ENCODE results near the gene HDHD5. TPM values are rescaled to one million over a fixed set of nuclear protein-coding genes. Genes with fewer than 3 reads are reported as not detected.

The HDHD5 gene
- total RNA-seq, 1 donor from 2014 or later: 61.8 TPM

GRCh38 chr22:17106161-17106784 is 52.8 kb downstream of the HDHD5 start:
- no peak for DNase-seq (ENCODE audit: low read depth, low spot score)

- DNase-seq (ENCODE audit: low read depth, low spot score): no peak
Measured at GRCh38 chr22:17105143-17106129, 53.6 kb downstream of the HDHD5 start.

GRCh38 chr22:17104336-17104935 is 54.6 kb downstream of the HDHD5 start:
- no peak for DNase-seq (ENCODE audit: low read depth, low spot score)

DNA sequence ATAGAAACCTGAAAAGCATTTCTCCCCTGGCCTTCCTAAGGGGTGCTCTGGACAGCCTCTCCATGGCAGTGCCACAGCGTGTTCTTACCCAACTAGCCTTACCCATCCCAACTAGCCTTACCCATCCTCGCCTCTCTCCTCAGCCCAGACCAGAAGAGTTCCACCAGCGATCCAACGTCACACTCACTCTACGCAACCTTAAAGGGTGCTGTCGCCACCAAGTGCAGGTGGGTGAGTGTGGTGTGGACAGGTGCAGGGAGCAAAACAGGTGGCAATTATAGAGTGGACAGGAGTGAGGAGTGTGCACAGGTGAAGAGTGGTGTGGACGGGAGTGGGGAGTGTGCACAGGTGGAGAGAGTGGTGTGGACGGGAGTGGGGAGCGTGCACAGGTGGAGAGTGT is 55.7 kb downstream of the HDHD5 start:
- no peak for DNase-seq (ENCODE audit: low read depth, low spot score)

GRCh38 chr22:17102297-17102667 is 56.8 kb downstream of the HDHD5 start:
- DNase-seq (ENCODE audit: low read depth, low spot score): no peak

GRCh38 chr22:17101475-17102296 is 57.4 kb downstream of the HDHD5 start:
- DNase-seq (ENCODE audit: low read depth, low spot score): no peak

DNA sequence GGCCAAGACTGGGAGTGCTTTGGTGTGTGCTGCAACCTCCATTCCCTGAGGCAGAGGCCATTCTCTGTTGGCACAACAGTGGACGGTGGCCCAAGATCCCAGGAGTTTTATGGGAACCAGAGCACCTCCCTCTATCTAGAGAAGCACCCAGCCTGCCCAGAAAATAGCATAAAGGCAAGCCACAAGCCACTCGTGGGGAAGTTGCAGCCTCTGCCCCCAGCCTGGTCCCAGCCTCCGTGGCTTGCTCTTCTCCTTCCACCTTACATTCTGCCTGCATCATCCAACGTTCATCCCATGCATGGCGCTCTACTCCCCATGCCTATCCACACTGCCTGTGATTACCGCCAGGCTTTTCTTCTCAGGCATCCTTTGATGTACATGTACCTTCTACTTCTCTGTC is 58.5 kb downstream of the HDHD5 start:
- no peak for DNase-seq (ENCODE audit: low read depth, low spot score)

- DNase-seq (ENCODE audit: low read depth, low spot score): no peak
Measured at GRCh38 chr22:17098379-17098819, 60.7 kb downstream of the HDHD5 start.

DNA sequence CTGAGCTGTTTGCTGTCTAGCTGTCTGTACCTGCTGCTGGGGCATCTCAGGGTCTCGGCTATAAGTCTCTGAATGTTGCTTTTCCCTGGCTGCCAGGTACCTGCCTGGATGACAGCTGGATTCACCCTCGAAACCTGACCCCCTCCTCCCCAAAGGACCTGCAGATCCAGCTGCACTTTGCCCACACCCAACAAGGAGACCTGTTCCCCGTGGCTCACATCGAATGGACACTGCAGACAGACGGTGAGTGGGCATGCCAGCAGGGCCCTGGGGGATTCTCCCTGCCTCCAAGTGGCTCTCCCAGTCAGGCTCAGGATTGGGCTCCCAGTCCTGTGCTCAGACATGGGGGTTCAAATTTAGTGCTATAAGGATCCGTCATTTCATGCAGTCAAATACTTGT is 61.4 kb downstream of the HDHD5 start:
- no peak for DNase-seq (ENCODE audit: low read depth, low spot score)

GRCh38 chr22:17097062-17097461 is 62.0 kb downstream of the HDHD5 start:
- no peak for DNase-seq (ENCODE audit: low read depth, low spot score)

- DNase-seq (ENCODE audit: low read depth, low spot score): no peak
Measured at GRCh38 chr22:17096071-17096470, 63.0 kb downstream of the HDHD5 start.

DNA sequence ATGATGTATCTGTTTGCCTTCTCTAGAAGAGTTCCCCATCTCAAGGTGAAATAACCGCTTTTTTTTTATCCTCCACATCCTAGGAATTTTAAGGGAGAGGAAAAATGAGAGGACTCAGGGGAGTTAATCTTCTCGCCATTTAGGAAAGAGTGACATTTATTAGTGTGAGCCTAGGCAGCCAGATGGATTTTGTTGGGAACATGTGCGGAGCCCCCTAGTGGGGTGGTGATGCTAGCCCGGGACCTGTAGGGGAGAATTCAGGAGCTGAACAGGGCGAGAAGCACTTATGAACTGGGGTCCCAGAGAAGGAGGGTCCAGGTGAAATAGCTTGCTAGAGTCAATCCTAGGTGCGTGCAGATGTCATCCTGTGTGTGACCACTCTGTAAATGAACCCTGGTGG is 63.5 kb downstream of the HDHD5 start:
- no peak for DNase-seq (ENCODE audit: low read depth, low spot score)

DNA sequence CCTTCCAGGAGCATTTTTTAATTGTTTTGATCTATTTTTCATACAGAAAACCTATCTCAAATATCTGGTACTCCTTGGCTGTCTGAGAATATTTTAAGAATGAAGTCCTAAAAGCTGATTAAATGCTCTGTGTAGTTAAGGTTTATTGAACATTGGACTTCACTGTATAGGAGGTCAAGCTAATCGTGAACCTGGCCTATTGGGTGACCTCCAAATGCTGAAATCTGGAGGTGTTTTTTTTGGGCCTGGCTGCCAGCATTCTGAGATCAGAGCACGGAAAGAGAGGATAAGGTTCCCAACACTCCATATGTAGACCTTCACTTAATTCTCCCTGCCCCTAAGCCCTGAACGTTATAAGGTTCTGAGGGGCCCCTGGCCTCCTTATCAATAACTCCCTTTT is 66.0 kb downstream of the HDHD5 start:
- DNase-seq (ENCODE audit: low read depth, low spot score): no peak

GRCh38 chr22:17091851-17092250 is 67.2 kb downstream of the HDHD5 start:
- no peak for DNase-seq (ENCODE audit: low read depth, low spot score)

DNA sequence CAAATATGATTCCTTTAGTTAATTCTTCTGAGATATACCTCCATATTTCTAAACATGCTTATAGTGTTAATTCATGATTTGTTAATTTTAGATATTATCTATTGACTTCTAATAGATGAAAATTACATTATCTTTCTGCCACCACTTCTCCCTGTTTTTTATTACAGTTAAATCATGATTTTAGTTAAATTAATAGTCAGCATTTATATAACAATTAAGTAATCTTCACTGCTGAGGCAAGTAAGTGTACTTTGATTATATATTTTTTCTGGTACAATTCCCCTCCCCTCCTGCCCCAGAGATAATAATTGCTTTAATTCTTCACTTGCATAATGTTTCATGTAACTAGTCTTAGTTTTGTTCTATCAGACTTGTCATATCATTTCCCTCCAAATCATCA is 68.5 kb downstream of the HDHD5 start:
- no peak for DNase-seq (ENCODE audit: low read depth, low spot score)

Other genes with a start within 250 kb of the HDHD5 start
- not detected in 2 replicates for gene GAB4, start 151.1 kb downstream of the HDHD5 start, total RNA-seq
- gene IL17RA, start 74.3 kb downstream of the HDHD5 start, total RNA-seq: 5.2 and 5.5 TPM in 2 replicates
- gene TMEM121B, start 37.9 kb downstream of the HDHD5 start, total RNA-seq: 0.04 and 0.20 TPM in 2 replicates
- gene ADA2, start 60.2 kb upstream of the HDHD5 start, total RNA-seq: 0.46 and 6.6 TPM in 2 replicates
- gene CECR2, start 210.2 kb upstream of the HDHD5 start, total RNA-seq: 1.2 and 1.8 TPM in 2 replicates

Data from pulmonary artery endothelial cell (primary cell).